GM23338 (cell line): ENCODE measurements around the gene MICA. TPM values are rescaled to one million over a fixed set of nuclear protein-coding genes. Genes with fewer than 3 reads are reported as not detected.
A peak's percentile ranks its signal among the peaks of the same experiment; 100 is the strongest.

ENCODE experiments used
- ATAC-seq: fragments of 200-7000 bp; cut with Tn5 transposase; 3 replicates; pipeline ENCODE4 v1.9.1; 2020
- DNase-seq: peaks from one replicate; pipeline ENCODE4 v3.0.0-alpha.2; 2015; ENCODE audit warnings: low spot score
- H2AFZ ChIP-seq: fragments of 200-600 bp; sonication (generic); 2 replicates; pipeline ENCODE4 v1.8.0; 2016; ENCODE audit warnings: antibody characterized with exemption, mild to moderate bottlenecking, moderate library complexity
- H3F3A ChIP-seq: fragments of 200-600 bp; sonication (generic); replicated peaks from 2 replicates; pipeline ENCODE4 v1.8.0; 2017; ENCODE audit warnings: antibody characterized with exemption, mixed run types, low read depth
- H3K27ac ChIP-seq: fragments of 200-600 bp; sonication (generic); 2 replicates; pipeline ENCODE4 v1.6.1; 2016; ENCODE audit warnings: low read depth
- H3K27me3 ChIP-seq: fragments of 200-600 bp; sonication (generic); 2 replicates; pipeline ENCODE4 v1.8.0; 2016; ENCODE audit warnings: mild to moderate bottlenecking, mixed run types, moderate library complexity; ENCODE audit not compliant: insufficient read depth
- H3K36me3 ChIP-seq: fragments of 200-600 bp; sonication (generic); 2 replicates; pipeline ENCODE4 v1.8.0; 2016; ENCODE audit warnings: mild to moderate bottlenecking; ENCODE audit not compliant: insufficient read depth
- H3K4me1 ChIP-seq: fragments of 200-600 bp; sonication (generic); 2 replicates; pipeline ENCODE4 v1.8.0; 2016; ENCODE audit warnings: mild to moderate bottlenecking, moderate library complexity; ENCODE audit not compliant: insufficient read depth
- H3K4me2 ChIP-seq: fragments of 200-600 bp; sonication (generic); 2 replicates; pipeline ENCODE4 v1.7.1; 2017; ENCODE audit warnings: mixed run types
- H3K4me3 ChIP-seq: fragments of 200-600 bp; sonication (generic); 2 replicates; pipeline ENCODE4 v1.6.1; 2016; ENCODE audit warnings: mixed run types
- H3K79me2 ChIP-seq: fragments of 200-600 bp; sonication (generic); replicated peaks from 2 replicates; pipeline ENCODE4 v1.8.0; 2017; ENCODE audit warnings: mild to moderate bottlenecking; ENCODE audit not compliant: insufficient read depth
- H3K9me2 ChIP-seq: fragments of 200-600 bp; sonication (generic); 2 replicates; pipeline ENCODE4 v1.8.0; 2017; ENCODE audit not compliant: insufficient read depth
- H4K20me1 ChIP-seq: fragments of 200-600 bp; sonication (generic); replicated peaks from 2 replicates; pipeline ENCODE4 v1.8.0; 2017; ENCODE audit warnings: mild to moderate bottlenecking; ENCODE audit not compliant: insufficient read depth
- H3K27ac Mint-ChIP-seq: 2 replicates; pipeline ENCODE4 v1.8.0; 2020; ENCODE audit warnings: inconsistent platforms, mild to moderate bottlenecking, moderate library complexity, mixed read lengths
- H3K27me3 Mint-ChIP-seq: 3 replicates; pipeline ENCODE4 v1.8.0; 2022; ENCODE audit warnings: low read depth, mild to moderate bottlenecking, moderate library complexity, mixed read lengths, inconsistent platforms; ENCODE audit not compliant: insufficient read depth, poor library complexity
- H3K36me3 Mint-ChIP-seq: 3 replicates; pipeline ENCODE4 v1.8.0; 2021; ENCODE audit warnings: low read depth, mild to moderate bottlenecking, inconsistent platforms, moderate library complexity, mixed read lengths
- H3K4me1 Mint-ChIP-seq: 3 replicates; pipeline ENCODE4 v1.8.0; 2020; ENCODE audit warnings: mild to moderate bottlenecking, inconsistent platforms, mixed read lengths
- H3K4me3 Mint-ChIP-seq: 3 replicates; pipeline ENCODE4 v1.8.0; 2021; ENCODE audit warnings: moderate library complexity, mild to moderate bottlenecking, inconsistent platforms, mixed read lengths
- H3K9me3 Mint-ChIP-seq: 3 replicates; pipeline ENCODE4 v1.8.0; 2020; ENCODE audit warnings: moderate library complexity, mild to moderate bottlenecking, inconsistent platforms, mixed read lengths
- CREB1 ChIP-seq: fragments of 250-450 bp; sonication (Bioruptor Pico); IDR thresholded peaks from 2 replicates; pipeline ENCODE4 v1.5.0; 2020; ENCODE audit warnings: low read depth, mild to moderate bottlenecking, moderate library complexity
- CTCF ChIP-seq, 2 experiments: fragments of 200-600 bp in 1 of 2; sonication (generic) in 1 of 2; conservative IDR thresholded peaks; 2 replicates each; pipeline versions ENCODE4 v1.5.1 to v1.6.1; 2016 to 2017; ENCODE audit warnings: antibody characterized with exemption in 2 of 2, low read depth in 2 of 2, mild to moderate bottlenecking in 2 of 2, moderate library complexity in 1 of 2
- ETS1 ChIP-seq: IDR thresholded peaks from 2 replicates; pipeline ENCODE4 v1.6.1; 2016; ENCODE audit warnings: antibody characterized with exemption
- EZH2 ChIP-seq: fragments of 200-600 bp; sonication (generic); IDR thresholded peaks from one replicate; pipeline ENCODE4 v1.8.0; 2017; ENCODE audit warnings: antibody characterized with exemption, mild to moderate bottlenecking, low read depth; ENCODE audit not compliant: unreplicated experiment
- EZH2phosphoT487 ChIP-seq: fragments of 200-600 bp; sonication (generic); IDR thresholded peaks from one replicate; pipeline ENCODE4 v1.8.1; 2018; ENCODE audit warnings: antibody characterized with exemption; ENCODE audit not compliant: unreplicated experiment
- JUNB ChIP-seq: IDR thresholded peaks from one replicate; pipeline ENCODE4 v1.6.1; 2016; ENCODE audit warnings: antibody characterized with exemption; ENCODE audit not compliant: unreplicated experiment
- NANOG ChIP-seq: IDR thresholded peaks from 2 replicates; pipeline ENCODE4 v1.6.1; 2016; ENCODE audit warnings: antibody characterized with exemption, borderline replicate concordance
- POLR2AphosphoS5 ChIP-seq: IDR thresholded peaks from 2 replicates; pipeline ENCODE4 v1.6.1; 2016; ENCODE audit warnings: antibody characterized with exemption, low read depth
- REST ChIP-seq: IDR thresholded peaks from one replicate; pipeline ENCODE4 v1.6.1; 2018; ENCODE audit warnings: antibody characterized with exemption; ENCODE audit not compliant: unreplicated experiment
- STAT1 ChIP-seq: IDR thresholded peaks from one replicate; pipeline ENCODE4 v1.6.1; 2016; ENCODE audit warnings: antibody characterized with exemption; ENCODE audit not compliant: unreplicated experiment
- ZNF114 ChIP-seq: fragments of 250-450 bp; sonication (Bioruptor Pico); IDR thresholded peaks from 2 replicates; pipeline ENCODE4 v1.5.0; 2020; ENCODE audit warnings: mild to moderate bottlenecking, moderate library complexity
- ZNF331 ChIP-seq: fragments of 250-450 bp; sonication (Bioruptor Pico); IDR thresholded peaks from 2 replicates; pipeline ENCODE4 v1.5.0; 2020; ENCODE audit warnings: low read depth, mild to moderate bottlenecking, moderate library complexity
- ZNF462 ChIP-seq: fragments of 250-450 bp; sonication (Bioruptor Pico); IDR thresholded peaks from 2 replicates; pipeline ENCODE4 v1.5.0; 2020; ENCODE audit warnings: mild to moderate bottlenecking, moderate library complexity
- polyA plus RNA-seq: library from polyadenylated mRNA; unstranded; fragments of >200 nt; fragmentation: Nextera tagmentation; extraction: Ambion mirVana; gene quantifications from 2 replicates; pipeline ENCODE4 v1.2.1, GENCODE V29; 2016
- total RNA-seq: library from RNA; depleted of rRNA; stranded (reverse); fragments of >200 nt; shearing (Covaris generic); gene quantifications from 2 replicates; pipeline ENCODE4 v1.2.3, GENCODE V29; 2014

MICA gene
- total and polyA plus RNA-seq, 2 experiments from 2014 or later: 13.4 to 22.7 TPM

GRCh38 chr6:31355583-31355948 is 47.8 kb upstream of the MICA start:
- H3K4me3 Mint-ChIP-seq: peak overlapping the region; percentile 86
- H3K36me3 Mint-ChIP-seq: peaks cover 22% of the 10 kb centered on the region
- H3K36me3 ChIP-seq: no peaks in the 10 kb centered on the region
- peak overlapping the region; percentile 61; the same call in 1 of the 2 replicates for H3K4me3 ChIP-seq
- no peak overlapping the region for H3K27ac ChIP-seq
- H3K27ac Mint-ChIP-seq: no peak overlapping the region
- H3K9me2 ChIP-seq: no peaks in the 10 kb centered on the region
- H3K27me3 ChIP-seq: peaks cover 41% of the 10 kb centered on the region
- no peak for TF ChIP-seq ZNF462
- TF ChIP-seq ZNF114: no peak
- TF ChIP-seq EZH2phosphoT487: no peak
- TF ChIP-seq REST: no peak
- no peak for TF ChIP-seq EZH2
- TF ChIP-seq STAT1: no peak
- TF ChIP-seq NANOG: no peak
- no peak for TF ChIP-seq ETS1
- no peak for TF ChIP-seq CTCF (conservative IDR thresholded peaks at IDR 0.05; ENCODE audit: low read depth in 2 of 2)
- TF ChIP-seq CREB1 (CRISPR knock-in tag): no peak
- TF ChIP-seq JUNB: no peak
- no peak for TF ChIP-seq POLR2AphosphoS5
- no peak for TF ChIP-seq ZNF331 (CRISPR knock-in tag)
- no peaks in the 10 kb centered on the region for H4K20me1 ChIP-seq
- DNase-seq (no peak), ATAC-seq (no peak)
- no peaks in the 10 kb centered on the region for H3K4me1 ChIP-seq
- H3F3A ChIP-seq: no peaks in the 10 kb centered on the region
- peaks cover 33% of the 10 kb centered on the region for H3K27me3 Mint-ChIP-seq
- peaks cover 2% of the 10 kb centered on the region; the same call in 2 of the 3 replicates for H3K4me1 Mint-ChIP-seq
- H3K9me3 Mint-ChIP-seq: no peaks in the 10 kb centered on the region; the same call in 2 of the 3 replicates
- H3K79me2 ChIP-seq: no peaks in the 10 kb centered on the region
- no peak overlapping the region for H3K4me2 ChIP-seq
- no peak overlapping the region for H2AFZ ChIP-seq
